Type B pancreatic cell (in vitro differentiated cells): Measurements from ENCODE around the gene MACO1. TPM values are rescaled to one million over a fixed set of nuclear protein-coding genes. Genes with fewer than 3 reads are reported as not detected.
A peak's percentile ranks its signal among the peaks of the same experiment; 100 is the strongest.

Experiments
- DNase-seq: peaks from one replicate; pipeline ENCODE4 v3.0.0; 2021; ENCODE audit warnings: mixed read lengths; ENCODE audit not compliant: unreplicated experiment; ENCODE audit errors: extremely low spot score
- H3K27ac Mint-ChIP-seq: 2 replicates; pipeline ENCODE4 v1.8.0; 2021; ENCODE audit warnings: mild to moderate bottlenecking, mixed read lengths
- H3K27me3 Mint-ChIP-seq: 2 replicates; pipeline ENCODE4 v1.8.0; 2021; ENCODE audit warnings: mixed read lengths
- H3K36me3 Mint-ChIP-seq: 2 replicates; pipeline ENCODE4 v1.8.0; 2021; ENCODE audit warnings: mixed read lengths
- H3K4me1 Mint-ChIP-seq: one replicate; pipeline ENCODE4 v1.8.0; 2021; ENCODE audit warnings: mixed read lengths; ENCODE audit not compliant: unreplicated experiment
- H3K4me3 Mint-ChIP-seq: 2 replicates; pipeline ENCODE4 v1.8.0; 2021; ENCODE audit warnings: mild to moderate bottlenecking, mixed read lengths
- H3K9me3 Mint-ChIP-seq: 2 replicates; pipeline ENCODE4 v1.8.0; 2021; ENCODE audit warnings: mixed read lengths
- total RNA-seq: library from RNA; stranded (reverse); gene quantifications from 2 replicates; pipeline ENCODE4 v1.2.1, GENCODE V29; 2021; ENCODE audit warnings: low replicate concordance
- TF ChIP-seq, protein P1 (sequence below): fragments of 200-600 bp; sonication (generic); conservative IDR thresholded peaks from 2 replicates; pipeline ENCODE4 v1.5.0; 2021; ENCODE audit warnings: antibody characterized with exemption, mild to moderate bottlenecking

The MACO1 gene
- total RNA-seq, 1 donor from 2014 or later: 22.0 TPM

DNA sequence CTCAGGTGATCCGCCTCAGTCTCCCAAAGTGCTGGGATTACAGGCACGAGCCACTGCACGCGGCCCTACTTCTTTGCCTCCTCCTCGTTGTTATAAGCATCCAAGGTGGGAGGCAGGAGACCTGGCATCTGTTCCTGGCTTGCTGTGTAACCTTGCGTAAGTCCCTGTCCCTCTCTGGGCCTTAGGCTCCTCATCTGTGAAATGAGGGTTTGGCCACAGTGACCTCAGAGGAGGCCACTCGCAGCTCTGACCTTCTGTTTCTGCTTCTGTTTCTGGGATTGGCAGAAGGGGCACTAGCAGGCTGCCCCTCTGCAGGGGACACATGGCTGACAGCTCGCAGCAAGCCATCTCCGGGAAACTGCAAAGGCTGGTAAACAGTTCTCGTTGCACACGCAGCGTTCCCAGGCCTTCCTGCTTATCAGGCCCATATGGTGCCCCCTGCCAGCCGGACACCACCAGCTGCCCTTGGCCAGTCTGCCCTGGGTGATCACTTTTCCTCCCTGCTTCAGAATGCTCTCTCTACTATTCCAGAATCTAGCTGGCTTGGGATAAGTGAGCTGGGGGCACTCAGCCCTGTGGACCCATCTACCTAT is 110.1 kb downstream of the MACO1 start:
- Mint-ChIP-seq H3K27ac (peak overlapping the region; percentile 17), H3K27me3 (peaks cover 10% of the 10 kb centered on the region), H3K4me1 (peaks cover 4% of the 10 kb centered on the region), H3K9me3 (no peaks in the 10 kb centered on the region), H3K36me3 (no peaks in the 10 kb centered on the region), H3K4me3 (peak overlapping the region; percentile 67)
- DNase-seq: no peak
- TF ChIP-seq, protein P1, sequence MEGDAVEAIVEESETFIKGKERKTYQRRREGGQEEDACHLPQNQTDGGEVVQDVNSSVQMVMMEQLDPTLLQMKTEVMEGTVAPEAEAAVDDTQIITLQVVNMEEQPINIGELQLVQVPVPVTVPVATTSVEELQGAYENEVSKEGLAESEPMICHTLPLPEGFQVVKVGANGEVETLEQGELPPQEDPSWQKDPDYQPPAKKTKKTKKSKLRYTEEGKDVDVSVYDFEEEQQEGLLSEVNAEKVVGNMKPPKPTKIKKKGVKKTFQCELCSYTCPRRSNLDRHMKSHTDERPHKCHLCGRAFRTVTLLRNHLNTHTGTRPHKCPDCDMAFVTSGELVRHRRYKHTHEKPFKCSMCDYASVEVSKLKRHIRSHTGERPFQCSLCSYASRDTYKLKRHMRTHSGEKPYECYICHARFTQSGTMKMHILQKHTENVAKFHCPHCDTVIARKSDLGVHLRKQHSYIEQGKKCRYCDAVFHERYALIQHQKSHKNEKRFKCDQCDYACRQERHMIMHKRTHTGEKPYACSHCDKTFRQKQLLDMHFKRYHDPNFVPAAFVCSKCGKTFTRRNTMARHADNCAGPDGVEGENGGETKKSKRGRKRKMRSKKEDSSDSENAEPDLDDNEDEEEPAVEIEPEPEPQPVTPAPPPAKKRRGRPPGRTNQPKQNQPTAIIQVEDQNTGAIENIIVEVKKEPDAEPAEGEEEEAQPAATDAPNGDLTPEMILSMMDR: no peak

DNA sequence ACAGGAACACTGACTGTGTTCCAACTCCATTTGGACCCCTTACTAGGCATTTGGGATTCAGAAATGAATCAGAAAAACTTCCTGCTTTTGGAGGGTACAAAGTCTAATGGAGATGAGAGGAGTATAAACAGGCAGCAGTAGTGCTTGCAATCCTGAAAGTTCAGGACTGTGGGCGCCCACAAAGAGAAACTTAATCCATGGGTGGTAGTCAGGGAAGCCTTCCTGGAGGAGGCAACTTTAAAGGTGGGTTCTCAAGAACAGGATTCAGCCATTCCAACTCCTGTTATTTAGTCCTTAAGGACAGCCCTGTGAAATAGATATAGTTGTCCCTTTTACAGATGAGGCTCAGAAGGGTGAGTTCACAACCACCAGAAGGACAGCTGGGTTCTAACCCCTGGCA is 110.7 kb downstream of the MACO1 start:
- H3K36me3 Mint-ChIP-seq: no peaks in the 10 kb centered on the region
- peaks cover 6% of the 10 kb centered on the region for H3K27me3 Mint-ChIP-seq
- peaks cover 4% of the 10 kb centered on the region for H3K4me1 Mint-ChIP-seq
- DNase-seq: no peak
- H3K4me3 Mint-ChIP-seq: peak overlapping the region; percentile 67
- H3K9me3 Mint-ChIP-seq: no peaks in the 10 kb centered on the region
- TF ChIP-seq, protein P1: no peak
- peak overlapping the region; percentile 59 for H3K27ac Mint-ChIP-seq

DNA sequence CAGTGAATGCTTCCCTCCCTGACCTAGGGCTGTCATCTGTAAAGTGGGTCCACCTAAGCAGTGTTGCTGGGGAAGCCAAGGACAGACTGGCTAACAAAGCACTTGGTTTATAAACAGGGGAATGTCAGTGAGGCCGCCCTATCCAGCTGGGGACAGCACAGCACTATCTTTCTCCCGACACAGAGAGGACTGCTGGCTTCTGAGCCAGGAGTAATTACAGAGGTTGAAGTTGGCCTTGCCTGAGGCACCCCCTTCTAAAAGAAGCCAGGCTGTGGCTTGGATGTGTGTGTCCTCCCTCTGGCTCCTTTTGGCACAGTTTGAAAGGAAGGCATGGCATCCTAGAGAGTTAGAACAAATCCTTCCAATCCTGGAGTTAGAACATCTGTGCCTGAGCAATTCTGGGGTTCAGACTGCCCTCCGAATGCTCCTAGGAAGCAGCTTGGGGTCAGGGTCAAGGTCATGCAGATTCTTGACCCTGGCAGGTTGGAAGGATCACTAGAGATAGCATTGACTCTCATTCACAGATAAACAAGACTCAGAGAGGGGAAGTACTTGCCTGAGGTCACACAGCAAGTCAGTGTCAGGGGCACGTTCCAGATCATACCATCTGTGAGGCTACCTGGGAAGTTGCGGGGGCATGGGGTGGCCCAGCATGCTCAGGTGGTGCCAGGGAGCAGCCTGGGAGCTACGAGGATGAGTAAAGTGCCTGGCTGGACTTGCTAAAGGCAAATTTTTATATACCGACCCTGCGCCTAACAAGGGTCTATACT is 111.4 kb downstream of the MACO1 start:
- no peaks in the 10 kb centered on the region for H3K36me3 Mint-ChIP-seq
- H3K9me3 Mint-ChIP-seq: no peaks in the 10 kb centered on the region
- H3K4me1 Mint-ChIP-seq: peaks cover 4% of the 10 kb centered on the region
- peak overlapping the region; percentile 82 for H3K4me3 Mint-ChIP-seq
- DNase-seq: no peak
- peak overlapping the region; percentile 59 for H3K27ac Mint-ChIP-seq
- H3K27me3 Mint-ChIP-seq: peaks cover 6% of the 10 kb centered on the region
- TF ChIP-seq, protein P1: no peak

DNA sequence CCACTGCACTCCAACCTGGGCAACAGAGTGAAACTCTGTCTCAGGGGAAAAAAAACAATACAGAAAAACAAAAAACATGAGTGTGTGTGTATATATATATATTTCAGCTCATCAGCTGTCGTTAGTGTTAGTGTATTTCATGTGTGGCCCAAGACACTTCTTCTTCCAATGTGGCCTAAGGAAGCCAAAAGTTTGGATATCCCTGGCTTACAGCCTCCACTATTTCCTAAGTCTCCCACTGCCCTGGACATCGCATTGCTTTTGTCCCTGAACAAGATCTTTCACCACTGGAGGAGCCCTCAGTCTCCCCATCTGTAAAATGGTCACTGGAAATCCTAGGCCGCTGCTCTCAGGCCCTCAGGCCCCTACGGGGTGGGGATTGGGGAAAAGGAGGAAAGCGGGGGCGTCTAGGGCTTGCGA is 112.3 kb downstream of the MACO1 start:
- Mint-ChIP-seq H3K4me3 (peak overlapping the region; percentile 79), H3K36me3 (no peaks in the 10 kb centered on the region), H3K9me3 (no peaks in the 10 kb centered on the region), H3K4me1 (peaks cover 4% of the 10 kb centered on the region), H3K27me3 (peaks cover 6% of the 10 kb centered on the region), H3K27ac (no peak overlapping the region)
- no peak for DNase-seq
- TF ChIP-seq, protein P1: no peak

DNA sequence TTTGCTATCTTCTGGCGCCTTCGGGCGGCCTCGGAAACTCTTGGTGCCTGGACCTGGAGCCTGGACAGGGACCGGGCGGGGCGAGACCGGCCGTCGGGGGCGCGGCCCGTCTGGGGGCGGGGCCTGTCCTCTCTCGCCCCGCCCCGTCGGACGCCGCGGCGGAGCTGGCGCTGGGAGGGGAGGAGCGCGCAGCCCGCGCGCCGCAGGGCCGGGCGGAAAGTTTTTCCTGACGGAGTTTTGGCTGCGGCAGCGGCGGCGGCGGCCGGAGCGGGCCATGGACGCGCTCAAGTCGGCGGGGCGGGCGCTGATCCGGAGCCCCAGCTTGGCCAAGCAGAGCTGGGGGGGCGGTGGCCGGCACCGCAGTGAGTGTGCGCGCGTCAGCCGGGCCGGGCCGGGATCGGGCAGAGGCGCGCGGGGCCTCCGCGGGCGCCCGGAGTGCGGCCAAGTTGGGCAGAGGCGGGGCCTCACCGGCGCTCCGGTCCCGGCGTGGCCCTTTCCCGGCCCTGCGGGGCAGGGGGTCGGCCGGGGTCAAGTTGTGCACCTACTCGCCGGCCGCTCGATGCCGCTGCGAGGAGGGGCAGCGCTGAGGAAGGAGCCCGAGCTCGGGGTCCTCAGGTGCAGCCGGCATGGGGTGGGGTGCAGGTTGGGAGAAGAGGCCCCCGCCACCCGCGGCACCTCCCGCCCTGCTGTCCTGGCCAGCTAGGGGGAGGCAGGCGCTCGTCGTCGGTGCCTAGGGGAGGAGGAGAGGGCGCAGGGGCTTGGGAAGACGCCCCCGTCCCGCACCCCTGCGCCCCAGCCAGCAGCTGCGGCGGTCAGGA is 112.9 kb downstream of the MACO1 start, which contains the start of gene LDLRAP1:
Gene LDLRAP1 (plus strand): TSS at position 182 of the 818 bp plus-strand sequence. CDS start 93 bp downstream, at position 275.
- peak; percentile 87 for DNase-seq
- Mint-ChIP-seq H3K4me1 (peaks cover 4% of the 10 kb centered on the region), H3K27ac (peak within 1 kb of the TSS; percentile 29), H3K4me3 (peak within 1 kb of the TSS; percentile 84), H3K36me3 (no peaks in the 10 kb centered on the region), H3K9me3 (no peaks in the 10 kb centered on the region), H3K27me3 (peaks cover 6% of the 10 kb centered on the region)
- TF ChIP-seq, protein P1: no peak
